ENCODE measurements around the gene CLEC16A.

CLEC16A gene

DNA sequence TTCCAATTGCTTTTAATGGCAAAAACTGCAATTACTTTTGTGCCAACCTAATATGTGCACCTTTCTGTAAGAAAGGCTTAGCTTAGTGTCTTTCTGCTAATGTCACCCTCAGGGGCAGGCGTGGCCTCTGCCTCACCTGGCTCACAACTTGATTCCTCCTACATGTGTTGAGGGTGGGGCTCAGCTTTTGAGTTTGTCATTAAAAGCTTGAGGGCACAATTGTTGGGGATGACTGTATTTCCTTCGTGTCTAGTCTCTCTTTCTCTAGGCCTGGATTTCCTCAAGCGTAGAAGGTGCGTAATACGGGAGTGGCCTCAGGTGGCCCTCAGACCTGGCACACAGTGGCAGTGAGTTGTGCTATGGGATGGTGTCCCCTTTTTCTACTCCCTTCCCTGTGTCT lies 94.4 kb downstream of the CLEC16A start:
- no peak overlapping the region for H3K4me3 ChIP-seq (ENCODE audit: low read depth, low read length)
- TF ChIP-seq, protein P1, sequence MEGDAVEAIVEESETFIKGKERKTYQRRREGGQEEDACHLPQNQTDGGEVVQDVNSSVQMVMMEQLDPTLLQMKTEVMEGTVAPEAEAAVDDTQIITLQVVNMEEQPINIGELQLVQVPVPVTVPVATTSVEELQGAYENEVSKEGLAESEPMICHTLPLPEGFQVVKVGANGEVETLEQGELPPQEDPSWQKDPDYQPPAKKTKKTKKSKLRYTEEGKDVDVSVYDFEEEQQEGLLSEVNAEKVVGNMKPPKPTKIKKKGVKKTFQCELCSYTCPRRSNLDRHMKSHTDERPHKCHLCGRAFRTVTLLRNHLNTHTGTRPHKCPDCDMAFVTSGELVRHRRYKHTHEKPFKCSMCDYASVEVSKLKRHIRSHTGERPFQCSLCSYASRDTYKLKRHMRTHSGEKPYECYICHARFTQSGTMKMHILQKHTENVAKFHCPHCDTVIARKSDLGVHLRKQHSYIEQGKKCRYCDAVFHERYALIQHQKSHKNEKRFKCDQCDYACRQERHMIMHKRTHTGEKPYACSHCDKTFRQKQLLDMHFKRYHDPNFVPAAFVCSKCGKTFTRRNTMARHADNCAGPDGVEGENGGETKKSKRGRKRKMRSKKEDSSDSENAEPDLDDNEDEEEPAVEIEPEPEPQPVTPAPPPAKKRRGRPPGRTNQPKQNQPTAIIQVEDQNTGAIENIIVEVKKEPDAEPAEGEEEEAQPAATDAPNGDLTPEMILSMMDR (conservative IDR thresholded peaks at IDR 0.05; ENCODE audit: low read depth, low read length), result no peak
- no peak for DNase-seq (ENCODE audit: low read depth)

DNA sequence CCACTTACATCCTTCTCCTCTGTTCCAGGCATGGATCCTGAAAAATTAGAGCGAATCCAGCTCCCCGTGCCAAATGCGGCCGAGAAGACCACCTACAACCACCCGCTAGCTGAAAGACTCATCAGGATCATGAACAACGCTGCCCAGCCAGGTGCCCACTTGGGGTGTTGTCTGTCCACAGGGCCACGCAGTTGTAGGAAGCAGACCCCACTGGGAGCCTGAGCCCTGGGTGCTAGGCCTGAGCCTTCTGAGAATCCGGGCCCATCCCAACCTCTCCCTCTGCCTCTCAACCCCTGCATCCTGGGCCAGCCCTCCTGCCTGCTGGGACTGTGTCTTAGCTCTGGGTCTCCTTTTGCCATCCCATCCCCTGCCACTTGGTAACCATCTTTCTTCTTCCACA lies 95.4 kb downstream of the CLEC16A start:
- TF ChIP-seq, protein P1 (conservative IDR thresholded peaks at IDR 0.05; ENCODE audit: low read depth, low read length), result no peak
- no peak for DNase-seq (ENCODE audit: low read depth)
- no peak overlapping the region for H3K4me3 ChIP-seq (ENCODE audit: low read depth, low read length)

DNA sequence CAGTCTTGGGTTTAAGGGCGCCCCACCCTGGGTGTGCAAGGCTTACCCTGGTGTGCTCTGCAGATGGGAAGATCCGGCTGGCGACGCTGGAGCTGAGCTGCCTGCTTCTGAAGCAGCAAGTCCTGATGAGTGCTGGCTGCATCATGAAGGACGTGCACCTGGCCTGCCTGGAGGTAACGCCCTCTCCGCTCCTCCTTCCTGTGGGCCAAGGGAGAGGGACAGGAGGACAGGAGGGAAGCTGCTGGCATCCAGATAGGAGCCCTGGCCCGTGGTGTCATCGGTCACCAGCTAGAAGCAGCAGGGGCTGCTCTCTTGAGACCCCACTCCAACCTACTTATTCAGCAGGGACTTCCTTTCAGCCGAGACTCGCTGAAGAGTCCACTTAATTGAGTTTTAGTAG lies 97.8 kb downstream of the CLEC16A start:
- H3K4me3 ChIP-seq (ENCODE audit: low read depth, low read length), result no peak overlapping the region
- DNase-seq (ENCODE audit: low read depth), result no peak
- TF ChIP-seq, protein P1 (conservative IDR thresholded peaks at IDR 0.05; ENCODE audit: low read depth, low read length), result no peak

DNA sequence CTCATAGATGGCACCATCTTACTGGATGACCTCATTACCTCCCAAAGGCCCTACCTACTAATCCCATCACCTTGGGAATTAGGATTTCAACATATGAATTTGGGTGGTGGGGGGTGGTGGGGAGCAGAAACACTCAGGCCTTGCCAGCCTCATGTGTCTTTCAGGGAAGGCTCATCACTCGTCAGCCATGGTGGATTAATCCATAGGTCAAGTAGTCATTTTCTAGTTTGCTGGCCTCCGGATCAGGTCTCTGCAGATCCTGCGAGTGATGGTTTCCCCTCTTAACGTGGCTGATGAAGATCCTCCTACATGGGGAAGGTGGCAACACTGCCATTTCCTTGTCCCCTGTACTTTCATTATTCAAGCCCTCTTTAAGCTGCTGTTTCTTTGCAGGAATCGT lies 101.1 kb downstream of the CLEC16A start:
- no peak for DNase-seq (ENCODE audit: low read depth)

DNA sequence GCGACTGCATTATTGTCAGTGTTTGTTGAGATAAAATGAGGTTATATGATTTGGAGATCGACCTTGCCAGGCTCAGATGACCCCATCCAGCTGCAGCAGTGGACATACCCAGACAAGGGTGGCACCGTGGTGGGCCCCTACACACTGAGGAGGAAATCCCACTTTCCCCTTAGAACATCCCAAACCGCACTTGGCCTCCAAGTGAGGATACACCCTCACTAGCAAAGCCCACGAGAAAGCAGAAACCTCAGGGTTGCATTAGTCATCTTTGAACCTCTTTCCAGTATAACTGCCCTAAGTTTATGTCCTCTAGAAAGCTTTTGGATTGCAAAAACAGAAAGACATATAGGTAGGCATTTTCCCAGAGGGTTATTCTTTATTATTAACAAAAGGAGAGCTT lies 101.5 kb downstream of the CLEC16A start:
- peak; percentile 36 for DNase-seq (ENCODE audit: low read depth)
- TF ChIP-seq, protein P1 (conservative IDR thresholded peaks at IDR 0.05; ENCODE audit: low read depth, low read length), result no peak
- no peak overlapping the region for H3K4me3 ChIP-seq (ENCODE audit: low read depth, low read length)

More for the DNA sequence above, 101.1 kb downstream of the CLEC16A start:
- no peak overlapping the region for H3K4me3 ChIP-seq (ENCODE audit: low read depth, low read length)
- TF ChIP-seq, protein P1 (conservative IDR thresholded peaks at IDR 0.05; ENCODE audit: low read depth, low read length), result no peak

DNA sequence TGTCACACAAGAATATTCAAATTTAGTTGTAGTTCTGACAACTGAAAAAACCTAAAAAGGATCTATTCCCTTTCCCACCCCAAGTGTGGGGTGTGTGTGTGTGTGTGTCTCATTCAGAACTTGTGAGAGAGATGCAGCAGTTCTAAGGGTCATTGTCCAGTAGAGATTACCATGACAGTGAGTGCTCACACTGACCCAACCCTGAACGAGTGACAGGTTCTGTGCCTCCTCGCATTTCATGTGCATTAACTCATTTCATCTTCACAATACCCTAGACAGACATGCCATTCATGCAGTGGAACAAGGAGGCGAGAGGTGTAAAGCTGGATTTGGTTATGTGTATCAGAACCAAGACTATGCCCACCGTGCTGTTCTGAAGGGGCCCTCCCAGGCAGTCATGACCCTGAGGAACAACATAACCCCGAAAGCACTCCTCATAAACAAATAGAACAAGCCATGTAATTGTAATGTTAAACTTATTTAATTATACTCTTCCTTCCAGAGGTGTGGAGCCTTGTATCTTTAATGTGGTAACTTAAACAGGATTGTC lies 102.1 kb downstream of the CLEC16A start:
- no peak overlapping the region for H3K4me3 ChIP-seq (ENCODE audit: low read depth, low read length)
- no peak for DNase-seq (ENCODE audit: low read depth)
- TF ChIP-seq, protein P1 (conservative IDR thresholded peaks at IDR 0.05; ENCODE audit: low read depth, low read length), result no peak

DNA sequence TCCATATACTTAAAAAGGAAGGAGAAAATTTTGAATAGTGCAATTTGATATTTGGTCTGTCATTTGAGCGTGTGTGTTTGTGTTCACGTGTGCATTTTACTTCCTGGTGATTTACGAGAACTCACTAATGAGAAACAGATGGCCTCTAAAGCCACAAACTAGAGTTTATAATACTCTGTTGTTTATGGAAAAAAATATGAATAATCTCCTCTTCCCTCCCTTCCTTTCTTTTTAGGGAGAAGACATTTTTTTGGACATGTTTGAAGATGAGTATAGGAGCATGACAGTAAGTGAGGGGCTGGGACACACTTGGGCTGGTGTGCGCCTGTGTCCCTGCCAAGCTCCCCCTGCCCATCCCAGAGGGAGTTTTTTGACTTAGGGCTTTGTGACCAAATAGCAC lies 102.7 kb downstream of the CLEC16A start:
- no peak overlapping the region for H3K4me3 ChIP-seq (ENCODE audit: low read depth, low read length)
- peak; percentile 50 for DNase-seq (ENCODE audit: low read depth)
- TF ChIP-seq, protein P1 (conservative IDR thresholded peaks at IDR 0.05; ENCODE audit: low read depth, low read length), result no peak
